ENCODE data around the gene AK4. TPM values are rescaled to one million over a fixed set of nuclear protein-coding genes. Genes with fewer than 3 reads are reported as not detected.
"Not testable (repeated sequence)": the region's sequence is repeated elsewhere in the genome, so short reads cannot be mapped to it uniquely, and the experiment has no call there.

AK4 gene
- total RNA-seq, 1 donor from 2014 or later: 52.9 TPM

DNA sequence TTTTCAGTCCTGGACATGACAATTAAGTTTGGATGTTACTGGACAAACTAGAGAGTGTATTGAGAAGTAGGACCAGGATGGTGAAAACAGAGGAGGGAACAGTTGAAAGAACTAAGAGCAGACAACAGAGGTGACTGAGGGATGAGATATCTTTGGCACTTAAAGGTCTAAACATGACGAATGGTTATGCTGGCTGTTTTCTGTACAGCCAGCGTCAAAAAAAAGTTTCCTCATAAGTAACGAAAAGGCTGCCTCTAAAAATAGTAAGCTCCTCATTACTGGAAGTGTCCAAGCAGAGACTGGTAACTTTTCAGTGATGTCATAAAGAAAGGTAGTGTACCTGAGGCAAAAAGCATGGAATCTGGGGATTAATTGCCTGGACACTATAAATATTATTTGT lies 35.2 kb upstream of the AK4 start:
- Histone ChIP-seq H3K36me3 (ENCODE audit: control insufficient read depth, insufficient read depth, low read length) (no peaks in the 10 kb centered on the region), H3K4me3 (ENCODE audit: low read depth, low read length) (no peak overlapping the region), H3K27me3 (ENCODE audit: control insufficient read depth, insufficient read depth, low read length) (no peaks in the 10 kb centered on the region)
- no peak for DNase-seq (ENCODE audit: low read depth)
- no peak for FAIRE-seq
- TF ChIP-seq, protein P1, sequence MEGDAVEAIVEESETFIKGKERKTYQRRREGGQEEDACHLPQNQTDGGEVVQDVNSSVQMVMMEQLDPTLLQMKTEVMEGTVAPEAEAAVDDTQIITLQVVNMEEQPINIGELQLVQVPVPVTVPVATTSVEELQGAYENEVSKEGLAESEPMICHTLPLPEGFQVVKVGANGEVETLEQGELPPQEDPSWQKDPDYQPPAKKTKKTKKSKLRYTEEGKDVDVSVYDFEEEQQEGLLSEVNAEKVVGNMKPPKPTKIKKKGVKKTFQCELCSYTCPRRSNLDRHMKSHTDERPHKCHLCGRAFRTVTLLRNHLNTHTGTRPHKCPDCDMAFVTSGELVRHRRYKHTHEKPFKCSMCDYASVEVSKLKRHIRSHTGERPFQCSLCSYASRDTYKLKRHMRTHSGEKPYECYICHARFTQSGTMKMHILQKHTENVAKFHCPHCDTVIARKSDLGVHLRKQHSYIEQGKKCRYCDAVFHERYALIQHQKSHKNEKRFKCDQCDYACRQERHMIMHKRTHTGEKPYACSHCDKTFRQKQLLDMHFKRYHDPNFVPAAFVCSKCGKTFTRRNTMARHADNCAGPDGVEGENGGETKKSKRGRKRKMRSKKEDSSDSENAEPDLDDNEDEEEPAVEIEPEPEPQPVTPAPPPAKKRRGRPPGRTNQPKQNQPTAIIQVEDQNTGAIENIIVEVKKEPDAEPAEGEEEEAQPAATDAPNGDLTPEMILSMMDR (IDR thresholded peaks at IDR 0.05; ENCODE audit: insufficient read depth, low read length, severe bottlenecking): no peak

DNA sequence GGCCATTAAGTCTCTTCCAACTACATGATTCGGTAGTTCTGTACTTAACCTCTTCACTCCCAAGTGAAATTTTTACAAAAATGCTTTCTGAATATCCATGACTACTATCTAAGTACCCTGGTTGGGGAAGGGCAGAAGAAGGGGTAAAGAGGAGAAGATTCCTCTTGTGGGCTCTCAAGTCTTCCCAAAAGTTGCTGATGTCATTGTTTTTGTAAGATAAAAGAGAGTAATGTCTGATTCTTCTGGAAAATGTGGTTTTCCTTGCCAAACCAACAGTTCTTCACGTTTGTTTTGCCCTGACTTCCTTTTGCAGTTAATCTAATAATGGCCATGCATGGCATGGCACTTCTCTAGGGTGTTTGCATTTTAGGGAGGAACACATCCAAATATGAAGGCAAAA lies 34.7 kb upstream of the AK4 start:
- no peak overlapping the region for H3K4me3 ChIP-seq (ENCODE audit: low read depth, low read length)
- TF ChIP-seq, protein P1 (IDR thresholded peaks at IDR 0.05; ENCODE audit: insufficient read depth, low read length, severe bottlenecking): no peak
- H3K27me3 ChIP-seq (ENCODE audit: control insufficient read depth, insufficient read depth, low read length): no peaks in the 10 kb centered on the region
- H3K36me3 ChIP-seq (ENCODE audit: control insufficient read depth, insufficient read depth, low read length): no peaks in the 10 kb centered on the region
- FAIRE-seq (no peak), DNase-seq (ENCODE audit: low read depth) (no peak)

DNA sequence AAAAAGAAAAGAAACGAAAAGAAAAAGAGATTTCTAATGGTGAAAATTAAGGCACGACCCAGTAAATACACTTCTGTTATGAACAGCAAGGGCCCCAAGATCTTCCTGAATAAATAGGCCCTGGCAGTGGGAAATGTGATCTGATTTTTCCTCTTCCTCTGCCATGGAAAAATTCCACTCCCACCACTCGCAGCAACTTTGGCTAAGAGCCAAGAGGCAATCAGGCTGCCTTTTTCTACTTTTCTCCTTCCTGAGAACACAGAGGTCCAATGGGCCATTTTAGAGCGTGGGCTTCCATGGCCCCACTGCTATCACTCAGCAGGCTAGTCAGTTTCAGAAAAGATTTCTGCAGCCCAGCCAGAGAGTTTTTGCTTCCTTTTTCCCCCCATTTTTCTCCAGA lies 33.7 kb upstream of the AK4 start:
- DNase-seq (ENCODE audit: low read depth) (no peak), FAIRE-seq (no peak)
- no peaks in the 10 kb centered on the region for H3K36me3 ChIP-seq (ENCODE audit: control insufficient read depth, insufficient read depth, low read length)
- H3K27me3 ChIP-seq (ENCODE audit: control insufficient read depth, insufficient read depth, low read length): no peaks in the 10 kb centered on the region
- no peak overlapping the region for H3K4me3 ChIP-seq (ENCODE audit: low read depth, low read length)
- TF ChIP-seq, protein P1 (IDR thresholded peaks at IDR 0.05; ENCODE audit: insufficient read depth, low read length, severe bottlenecking): no peak

DNA sequence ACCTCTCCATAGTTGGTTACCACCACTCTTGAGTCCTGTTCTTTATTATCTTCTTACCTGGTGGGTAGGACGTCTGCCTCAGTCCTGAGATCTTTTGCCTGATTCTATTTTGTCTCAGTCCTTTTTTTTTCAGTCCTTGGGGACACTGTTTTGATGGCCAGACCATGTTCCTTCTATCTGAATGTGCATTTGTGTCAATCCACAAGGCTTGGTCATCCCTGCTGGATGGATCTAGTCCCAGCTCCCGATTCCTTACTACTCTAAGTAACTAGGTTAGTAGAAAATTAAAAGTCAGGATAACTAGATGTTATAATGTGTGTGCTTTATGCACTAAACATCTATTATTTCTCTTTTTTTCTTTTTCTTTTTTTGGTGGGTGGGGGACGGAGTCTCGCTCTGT lies 28.1 kb upstream of the AK4 start:
- DNase-seq (ENCODE audit: low read depth) (no peak), FAIRE-seq (no peak)
- no peak overlapping the region for H3K4me3 ChIP-seq (ENCODE audit: low read depth, low read length)
- H3K36me3 ChIP-seq (ENCODE audit: control insufficient read depth, insufficient read depth, low read length): no peaks in the 10 kb centered on the region
- no peaks in the 10 kb centered on the region for H3K27me3 ChIP-seq (ENCODE audit: control insufficient read depth, insufficient read depth, low read length)
- TF ChIP-seq, protein P1 (IDR thresholded peaks at IDR 0.05; ENCODE audit: insufficient read depth, low read length, severe bottlenecking): no peak

DNA sequence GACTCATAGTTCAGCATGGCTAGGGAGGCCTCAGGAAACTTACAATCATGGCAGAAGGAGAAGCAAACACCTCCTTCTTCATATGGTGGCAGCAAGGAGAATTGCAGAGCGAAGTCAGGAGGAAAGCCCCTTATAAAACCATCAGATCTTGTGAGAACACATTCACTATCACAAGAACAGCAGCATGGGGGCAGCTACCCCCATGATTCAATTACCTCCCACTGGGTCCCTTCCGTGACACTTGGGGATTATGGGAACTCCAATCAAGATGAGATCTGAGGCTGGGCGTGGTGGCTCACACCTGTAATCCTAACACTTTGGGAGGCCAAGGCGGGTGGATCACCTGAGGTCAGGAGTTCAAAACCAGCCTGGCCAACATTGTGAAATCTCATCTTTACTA lies 18.9 kb upstream of the AK4 start:
- not testable (repeated sequence) for FAIRE-seq; DNase-seq (ENCODE audit: low read depth); H3K4me3 ChIP-seq (ENCODE audit: low read depth, low read length); H3K36me3 ChIP-seq (ENCODE audit: control insufficient read depth, insufficient read depth, low read length); H3K27me3 ChIP-seq (ENCODE audit: control insufficient read depth, insufficient read depth, low read length)

DNA sequence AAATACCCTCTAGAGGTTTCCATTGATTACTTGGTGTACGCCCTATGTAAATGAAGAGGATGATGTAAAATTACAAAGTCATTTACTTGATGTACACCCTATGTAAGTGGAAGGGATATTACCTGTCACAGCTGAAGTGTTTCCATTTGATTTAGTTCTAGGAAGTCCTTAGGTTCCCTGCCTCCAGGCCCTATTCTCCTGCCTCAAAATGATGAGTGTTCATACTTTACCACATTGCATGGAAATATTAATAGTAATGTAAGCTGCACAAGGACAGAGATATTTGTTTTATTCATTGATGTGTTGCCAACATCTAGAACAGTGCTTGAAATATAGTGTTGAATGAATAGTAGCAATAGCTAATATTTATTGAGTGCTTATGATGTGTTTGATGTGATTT lies 9.5 kb upstream of the AK4 start:
- H3K36me3 ChIP-seq (ENCODE audit: control insufficient read depth, insufficient read depth, low read length): no peaks in the 10 kb centered on the region
- H3K27me3 ChIP-seq (ENCODE audit: control insufficient read depth, insufficient read depth, low read length): no peaks in the 10 kb centered on the region
- DNase-seq (ENCODE audit: low read depth) (no peak), FAIRE-seq (no peak)
- no peak overlapping the region for H3K4me3 ChIP-seq (ENCODE audit: low read depth, low read length)
- TF ChIP-seq, protein P1 (IDR thresholded peaks at IDR 0.05; ENCODE audit: insufficient read depth, low read length, severe bottlenecking): no peak

DNA sequence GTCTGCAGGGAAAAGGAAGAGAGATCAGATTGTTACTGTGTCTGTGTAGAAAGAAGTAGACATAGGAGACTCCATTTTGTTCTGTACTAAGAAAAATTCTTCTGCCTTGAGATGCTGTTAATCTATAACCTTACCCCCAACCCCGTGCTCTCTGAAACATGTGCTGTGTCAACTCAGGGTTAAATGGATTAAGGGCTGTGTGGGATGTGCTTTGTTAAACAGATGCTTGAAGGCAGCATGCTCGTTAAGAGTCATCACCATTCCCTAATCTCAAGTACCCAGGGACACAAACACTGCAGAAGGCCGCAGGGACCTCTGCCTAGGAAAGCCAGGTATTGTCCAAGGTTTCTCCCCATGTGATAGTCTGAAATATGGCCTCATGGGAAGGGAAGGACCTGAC lies 8.2 kb upstream of the AK4 start:
- not testable (repeated sequence) for H3K27me3 ChIP-seq (ENCODE audit: control insufficient read depth, insufficient read depth, low read length); H3K36me3 ChIP-seq (ENCODE audit: control insufficient read depth, insufficient read depth, low read length); DNase-seq (ENCODE audit: low read depth); H3K4me3 ChIP-seq (ENCODE audit: low read depth, low read length); FAIRE-seq

Data from bronchial epithelial cell (primary cell).